HG03342 (cell line): Measurements from ENCODE around the gene FBXO8.

Experiments used
- ATAC-seq: cut with Tn5 transposase; IDR thresholded peaks from one replicate; pipeline ENCODE4 v1.9.1; 2021; ENCODE audit warnings: mild to moderate bottlenecking, moderate library complexity; ENCODE audit not compliant: unreplicated experiment

Gene FBXO8

GRCh38 chr4:174252412-174252811 lies 31.1 kb downstream of the FBXO8 start:
- ATAC-seq, result no peak

GRCh38 chr4:174248407-174248806 lies 35.1 kb downstream of the FBXO8 start:
- no peak for ATAC-seq

GRCh38 chr4:174245714-174246113 lies 37.8 kb downstream of the FBXO8 start:
- ATAC-seq, result no peak

- ATAC-seq, result peak; percentile 72
These were observed 39.0 kb downstream of the FBXO8 start for GRCh38 chr4:174244441-174244840.

- ATAC-seq, result no peak
These were observed 42.3 kb downstream of the FBXO8 start for GRCh38 chr4:174241162-174241561.

- ATAC-seq, result no peak
These were observed 47.1 kb downstream of the FBXO8 start for GRCh38 chr4:174236359-174236758.

- no peak for ATAC-seq
These were observed 52.8 kb downstream of the FBXO8 start for GRCh38 chr4:174230680-174231079.

GRCh38 chr4:174230148-174230547 lies 53.3 kb downstream of the FBXO8 start:
- ATAC-seq, result no peak

GRCh38 chr4:174228988-174229387 lies 54.5 kb downstream of the FBXO8 start:
- ATAC-seq, result no peak

- no peak for ATAC-seq
These were observed 58.0 kb downstream of the FBXO8 start for GRCh38 chr4:174225349-174226049.

GRCh38 chr4:174224550-174224949 lies 58.9 kb downstream of the FBXO8 start:
- ATAC-seq, result no peak

- ATAC-seq, result peak; percentile 59
These were observed 61.1 kb downstream of the FBXO8 start for GRCh38 chr4:174222266-174222872.

GRCh38 chr4:174218127-174218790 lies 65.2 kb downstream of the FBXO8 start:
- no peak for ATAC-seq

GRCh38 chr4:174217273-174218126 lies 66.0 kb downstream of the FBXO8 start:
- ATAC-seq, result no peak

GRCh38 chr4:174216799-174217272 lies 66.6 kb downstream of the FBXO8 start:
- ATAC-seq, result no peak

GRCh38 chr4:174215961-174216680 lies 67.3 kb downstream of the FBXO8 start:
- ATAC-seq, result no peak

GRCh38 chr4:174215057-174215456 lies 68.4 kb downstream of the FBXO8 start:
- ATAC-seq, result no peak

GRCh38 chr4:174214101-174214878 lies 69.2 kb downstream of the FBXO8 start:
- ATAC-seq, result peak; percentile 45

- no peak for ATAC-seq
These were observed 69.8 kb downstream of the FBXO8 start for GRCh38 chr4:174213731-174214100.

GRCh38 chr4:174212061-174212460 lies 71.4 kb downstream of the FBXO8 start:
- ATAC-seq, result no peak
